ENCODE data around the gene SLC12A9. TPM values are rescaled to one million over a fixed set of nuclear protein-coding genes. Genes with fewer than 3 reads are reported as not detected.

The SLC12A9 gene
- total and polyA plus RNA-seq, 2 of the 8 experiments (the other 6 are each of a cell fraction or from before 2014, with no cell fraction given) = 31.4 to 40.1 TPM

DNA sequence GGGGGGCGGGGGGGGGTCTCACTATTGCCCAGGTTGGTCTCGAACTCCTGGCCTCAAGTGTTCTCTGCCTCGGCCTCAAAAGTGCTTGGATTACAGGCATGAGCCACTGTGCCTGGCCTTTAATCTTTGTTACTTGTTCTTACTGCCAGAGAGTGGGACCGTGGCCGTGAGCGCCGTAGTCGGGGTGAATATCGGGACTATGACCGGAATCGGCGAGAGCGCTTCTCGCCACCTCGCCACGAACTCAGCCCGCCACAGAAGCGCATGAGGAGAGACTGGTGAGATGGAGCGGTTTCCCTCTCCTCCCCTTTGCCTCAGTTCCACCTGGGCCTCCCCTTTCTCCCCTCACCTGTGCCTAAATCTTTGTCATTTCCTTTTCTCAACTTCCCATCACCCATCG lies 28.6 kb downstream of the SLC12A9 start (continued):
- TF ChIP-seq CHD7 (IDR thresholded peaks at IDR 0.05; ENCODE audit: insufficient replicate concordance, low read length) (no peak), KDM4A (IDR thresholded peaks at IDR 0.05; ENCODE audit: low read depth, low read length, severe bottlenecking) (no peak), RXRA (IDR thresholded peaks at IDR 0.05; ENCODE audit: insufficient read depth, low read depth, low read length) (no peak), SP1 (IDR thresholded peaks at IDR 0.05; ENCODE audit: low read depth, low read length) (no peak), YY1 (IDR thresholded peaks at IDR 0.05; ENCODE audit: low read depth, low read length) (no peak), PHF8 (conservative IDR thresholded peaks at IDR 0.05; ENCODE audit: low read depth, low read length) (no peak), CEBPB (IDR thresholded peaks at IDR 0.05; ENCODE audit: low read depth, low read length) (no peak), BACH1 (IDR thresholded peaks at IDR 0.05; ENCODE audit: low read length) (no peak), TCF12 (IDR thresholded peaks at IDR 0.05; ENCODE audit: low read depth, low read length) (no peak)
- TF ChIP-seq, protein P1, sequence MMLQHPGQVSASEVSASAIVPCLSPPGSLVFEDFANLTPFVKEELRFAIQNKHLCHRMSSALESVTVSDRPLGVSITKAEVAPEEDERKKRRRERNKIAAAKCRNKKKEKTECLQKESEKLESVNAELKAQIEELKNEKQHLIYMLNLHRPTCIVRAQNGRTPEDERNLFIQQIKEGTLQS (IDR thresholded peaks at IDR 0.05; ENCODE audit: insufficient read depth, low read depth, low read length) = no peak
